Tibial nerve (tissue), 4 donors: Measurements from ENCODE around the gene PIK3R3.

Source experiments
- EP300 ChIP-seq, 2 donors: sonication (generic); formaldehyde crosslinking; IDR thresholded peaks; one replicate each; pipeline ENCODE4 v1.6.1; 2017; ENCODE audit warnings: antibody characterized with exemption in 2 of 2, mild to moderate bottlenecking in 1 of 2
- POLR2A ChIP-seq, 2 donors: fragments of 450-650 bp; IDR thresholded peaks; one replicate each; pipeline ENCODE4 v1.6.1; 2017; ENCODE audit warnings: antibody characterized with exemption in 2 of 2, mild to moderate bottlenecking in 2 of 2, moderate library complexity in 2 of 2
- TF ChIP-seq, protein P1 (sequence below), 5 experiments: fragments of 200-600 bp in 3 of 5; fragments of 450-650 bp in 2 of 5; sonication (generic) in 3 of 5; IDR thresholded peaks; one replicate each; pipeline ENCODE4 v1.5.1; 2016 to 2019; ENCODE audit warnings: antibody characterized with exemption in 5 of 5, mild to moderate bottlenecking in 3 of 5, moderate library complexity in 2 of 5

DNA sequence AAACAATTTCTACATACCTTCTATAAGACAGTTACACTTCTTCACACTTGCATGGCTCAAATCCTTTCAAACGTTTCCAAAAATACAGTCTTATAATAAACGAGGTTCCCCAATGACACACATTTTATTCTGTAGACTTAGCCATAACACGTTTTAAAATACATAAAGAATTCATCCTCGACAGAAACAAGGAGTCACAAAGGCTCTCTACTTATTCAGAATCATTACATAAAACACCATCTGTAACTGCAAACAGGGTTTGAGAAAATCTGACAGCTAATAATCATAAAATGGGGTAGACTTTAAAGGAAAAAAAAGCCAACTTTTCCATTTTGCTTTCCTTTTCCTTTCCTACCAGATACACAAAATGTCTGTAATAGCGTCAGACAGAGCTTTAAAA is 1.8 kb downstream of the PIK3R3 start:
- TF ChIP-seq, protein P1, sequence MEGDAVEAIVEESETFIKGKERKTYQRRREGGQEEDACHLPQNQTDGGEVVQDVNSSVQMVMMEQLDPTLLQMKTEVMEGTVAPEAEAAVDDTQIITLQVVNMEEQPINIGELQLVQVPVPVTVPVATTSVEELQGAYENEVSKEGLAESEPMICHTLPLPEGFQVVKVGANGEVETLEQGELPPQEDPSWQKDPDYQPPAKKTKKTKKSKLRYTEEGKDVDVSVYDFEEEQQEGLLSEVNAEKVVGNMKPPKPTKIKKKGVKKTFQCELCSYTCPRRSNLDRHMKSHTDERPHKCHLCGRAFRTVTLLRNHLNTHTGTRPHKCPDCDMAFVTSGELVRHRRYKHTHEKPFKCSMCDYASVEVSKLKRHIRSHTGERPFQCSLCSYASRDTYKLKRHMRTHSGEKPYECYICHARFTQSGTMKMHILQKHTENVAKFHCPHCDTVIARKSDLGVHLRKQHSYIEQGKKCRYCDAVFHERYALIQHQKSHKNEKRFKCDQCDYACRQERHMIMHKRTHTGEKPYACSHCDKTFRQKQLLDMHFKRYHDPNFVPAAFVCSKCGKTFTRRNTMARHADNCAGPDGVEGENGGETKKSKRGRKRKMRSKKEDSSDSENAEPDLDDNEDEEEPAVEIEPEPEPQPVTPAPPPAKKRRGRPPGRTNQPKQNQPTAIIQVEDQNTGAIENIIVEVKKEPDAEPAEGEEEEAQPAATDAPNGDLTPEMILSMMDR (IDR thresholded peaks at IDR 0.05) = no peak
- no peak for TF ChIP-seq POLR2A (IDR thresholded peaks at IDR 0.05)
- no peak for TF ChIP-seq EP300 (IDR thresholded peaks at IDR 0.05)
